SK-N-MC (cell line): ENCODE results near the gene HMGN1.

ENCODE experiments used
- EZH2 ChIP-seq: fragments of 200-600 bp; sonication (generic); IDR thresholded peaks from one replicate; pipeline ENCODE4 v1.6.1; 2017; ENCODE audit warnings: antibody characterized with exemption
- FOXP2 ChIP-seq: optimal IDR thresholded peaks from 2 replicates; pipeline ENCODE3; 2011; ENCODE audit warnings: mild to moderate bottlenecking, moderate library complexity; ENCODE audit not compliant: insufficient read depth; ENCODE audit errors: extremely low read length, control extremely low read depth
- POLR2AphosphoS5 ChIP-seq: IDR thresholded peaks from 2 replicates; pipeline ENCODE4 v1.6.1; 2012; ENCODE audit warnings: mild to moderate bottlenecking, low read depth, low read length, borderline replicate concordance

- TF ChIP-seq EZH2 = no peak
- TF ChIP-seq POLR2AphosphoS5 = no peak
- no peak for TF ChIP-seq FOXP2
Observed at GRCh38 chr21:39319251-39319756, 29.6 kb downstream of the HMGN1 start.
